ENCODE results near the gene NPHS1. TPM values are rescaled to one million over a fixed set of nuclear protein-coding genes. Genes with fewer than 3 reads are reported as not detected.
A peak's percentile ranks its signal among the peaks of the same experiment; 100 is the strongest.

NPHS1 gene
- total and polyA plus RNA-seq, 2 experiments from 2014 or later = 0.37 to 1.1 TPM

- Histone ChIP-seq H3K27me3 (no peaks in the 10 kb centered on the region), H3K4me3 (no peak overlapping the region), H3K4me1 (ENCODE audit: low read depth) (peaks cover 4% of the 10 kb centered on the region), H3K27ac (no peak overlapping the region), H3K36me3 (peaks cover 5% of the 10 kb centered on the region), H3K9me3 (ENCODE audit: low read depth) (no peaks in the 10 kb centered on the region)
- no peak for TF ChIP-seq CTCF (IDR thresholded peaks at IDR 0.05; ENCODE audit: low read depth, low read length)
- no peak for DNase-seq (ENCODE audit: low read depth in 1 of 2, low spot score in 1 of 2)
These were observed 31.6 kb upstream of the NPHS1 start for GRCh38 chr19:35883882-35884281.

- H3K36me3 ChIP-seq = no peaks in the 10 kb centered on the region
- peaks cover 4% of the 10 kb centered on the region for H3K4me1 ChIP-seq (ENCODE audit: low read depth)
- no peak overlapping the region for H3K4me3 ChIP-seq
- no peaks in the 10 kb centered on the region for H3K9me3 ChIP-seq (ENCODE audit: low read depth)
- no peaks in the 10 kb centered on the region for H3K27me3 ChIP-seq
- TF ChIP-seq CTCF (IDR thresholded peaks at IDR 0.05; ENCODE audit: low read depth, low read length) = peak; percentile 53
- no peak overlapping the region for H3K27ac ChIP-seq
- peak; percentile 49 to 84 for DNase-seq (ENCODE audit: low read depth in 1 of 2, low spot score in 1 of 2)
These were observed 30.0 kb upstream of the NPHS1 start for GRCh38 chr19:35882114-35882832.

- Histone ChIP-seq H3K9me3 (ENCODE audit: low read depth) (no peaks in the 10 kb centered on the region), H3K4me1 (ENCODE audit: low read depth) (peaks cover 4% of the 10 kb centered on the region), H3K4me3 (no peak overlapping the region), H3K36me3 (no peaks in the 10 kb centered on the region), H3K27me3 (no peaks in the 10 kb centered on the region), H3K27ac (no peak overlapping the region)
- no peak for TF ChIP-seq CTCF (IDR thresholded peaks at IDR 0.05; ENCODE audit: low read depth, low read length)
- DNase-seq (ENCODE audit: low read depth in 1 of 2, low spot score in 1 of 2) = peak; percentile 92 to 95
These were observed 27.5 kb upstream of the NPHS1 start for GRCh38 chr19:35879770-35880317.

GRCh38 chr19:35879068-35879467 is 26.8 kb upstream of the NPHS1 start:
- Histone ChIP-seq H3K9me3 (ENCODE audit: low read depth) (no peaks in the 10 kb centered on the region), H3K4me1 (ENCODE audit: low read depth) (peaks cover 4% of the 10 kb centered on the region), H3K27me3 (no peaks in the 10 kb centered on the region), H3K4me3 (no peak overlapping the region), H3K27ac (no peak overlapping the region), H3K36me3 (no peaks in the 10 kb centered on the region)
- TF ChIP-seq CTCF (IDR thresholded peaks at IDR 0.05; ENCODE audit: low read depth, low read length) = no peak
- no peak for DNase-seq (ENCODE audit: low read depth in 1 of 2, low spot score in 1 of 2)

GRCh38 chr19:35874392-35874930 is 22.2 kb upstream of the NPHS1 start:
- no peaks in the 10 kb centered on the region for H3K9me3 ChIP-seq (ENCODE audit: low read depth)
- no peak overlapping the region for H3K4me3 ChIP-seq

More at GRCh38 chr19:35874392-35874930, 22.2 kb upstream of the NPHS1 start:
- Histone ChIP-seq H3K27ac (no peak overlapping the region), H3K4me1 (ENCODE audit: low read depth) (peaks cover 2% of the 10 kb centered on the region), H3K27me3 (no peaks in the 10 kb centered on the region), H3K36me3 (no peaks in the 10 kb centered on the region)
- no peak for TF ChIP-seq CTCF (IDR thresholded peaks at IDR 0.05; ENCODE audit: low read depth, low read length)
- no peak for DNase-seq (ENCODE audit: low read depth in 1 of 2, low spot score in 1 of 2)

Measured in cardiac muscle cell (in vitro differentiated cells and primary cell).